Neural cell (in vitro differentiated cells): ENCODE measurements around the gene PCLAF. TPM values are rescaled to one million over a fixed set of nuclear protein-coding genes. Genes with fewer than 3 reads are reported as not detected.
"Not testable (repeated sequence)": the region's sequence is repeated elsewhere in the genome, so short reads cannot be mapped to it uniquely, and the experiment has no call there.

ENCODE experiments used
- H2AFZ ChIP-seq: fragments of 200-600, 300-800 bp; sonication (generic), shearing (Covaris generic); 2 replicates; pipeline ENCODE4 v1.6.0; 2014; ENCODE audit warnings: low read depth, mild to moderate bottlenecking, antibody characterized with exemption, low read length, moderate library complexity
- H3F3A ChIP-seq: fragments of 200-600 bp; shearing (Covaris generic); 2 replicates; pipeline ENCODE4 v1.6.1; 2016; ENCODE audit warnings: mild to moderate bottlenecking, moderate library complexity, mixed read lengths, antibody characterized with exemption, low read length; ENCODE audit not compliant: insufficient read depth, poor library complexity, severe bottlenecking
- H3K27ac ChIP-seq: fragments of 200-600, 300-800 bp; sonication (generic), shearing (Covaris generic); 2 replicates; pipeline ENCODE4 v1.5.1; 2014; ENCODE audit warnings: mild to moderate bottlenecking, low read length, moderate library complexity
- H3K27me3 ChIP-seq: fragments of 300-800, 200-600 bp; sonication (generic), shearing (Covaris generic); 2 replicates; pipeline ENCODE4 v1.6.0; 2014; ENCODE audit warnings: mild to moderate bottlenecking, low read depth, low read length, moderate library complexity; ENCODE audit not compliant: insufficient read depth
- H3K36me3 ChIP-seq: fragments of 300-800, 200-600 bp; sonication (generic), shearing (Covaris generic); 2 replicates; pipeline ENCODE4 v1.5.1; 2014; ENCODE audit warnings: mild to moderate bottlenecking, antibody characterized with exemption, low read length, moderate library complexity; ENCODE audit not compliant: insufficient read depth
- H3K4me2 ChIP-seq: fragments of 300-800, 200-600 bp; sonication (generic), shearing (Covaris generic); 2 replicates; pipeline ENCODE4 v1.6.0; 2014; ENCODE audit warnings: mild to moderate bottlenecking, low read length
- H3K4me3 ChIP-seq: fragments of 300-800, 200-600 bp; sonication (generic), shearing (Covaris generic); 2 replicates; pipeline ENCODE4 v1.5.1; 2014; ENCODE audit warnings: mild to moderate bottlenecking, low read length, moderate library complexity
- H3K79me2 ChIP-seq: fragments of 200-600 bp; shearing (Covaris generic); replicated peaks from 2 replicates; pipeline ENCODE4 v1.6.0; 2014; ENCODE audit warnings: mild to moderate bottlenecking, low read length, moderate library complexity; ENCODE audit not compliant: insufficient read depth
- H3K9ac ChIP-seq: fragments of 300-800, 200-600 bp; sonication (generic), shearing (Covaris generic); 2 replicates; pipeline ENCODE4 v1.6.1; 2016; ENCODE audit warnings: mild to moderate bottlenecking, low read length, mixed read lengths
- H3K9me2 ChIP-seq: fragments of 200-600 bp; shearing (Covaris generic); 2 replicates; pipeline ENCODE4 v1.6.1; 2016; ENCODE audit warnings: mild to moderate bottlenecking, low read length, mixed read lengths; ENCODE audit not compliant: insufficient read depth
- H3K9me3 ChIP-seq: fragments of 200-600, 300-800 bp; sonication (generic), shearing (Covaris generic); 2 replicates; pipeline ENCODE4 v1.6.1; 2016; ENCODE audit warnings: mild to moderate bottlenecking, mixed run types, low read length, moderate library complexity, mixed read lengths
- H4K20me1 ChIP-seq: fragments of 200-600 bp; shearing (Covaris generic); 2 replicates; pipeline ENCODE4 v1.6.1; 2016; ENCODE audit warnings: mild to moderate bottlenecking, mixed run types; ENCODE audit not compliant: insufficient read depth
- EP300 ChIP-seq: fragments of 450-650 bp; conservative IDR thresholded peaks from 2 replicates; pipeline ENCODE4 v1.6.1; 2014; ENCODE audit warnings: antibody characterized with exemption, mild to moderate bottlenecking, moderate library complexity; ENCODE audit not compliant: poor library complexity, severe bottlenecking
- EZH2 ChIP-seq: fragments of 200-600, 300-800 bp; shearing (Covaris generic), sonication (generic); IDR thresholded peaks from 2 replicates; pipeline ENCODE4 v1.6.1; 2014; ENCODE audit warnings: antibody characterized with exemption, low read length, borderline replicate concordance, mild to moderate bottlenecking; ENCODE audit not compliant: insufficient read depth, poor library complexity, severe bottlenecking
- MXI1 ChIP-seq: fragments of 450-650 bp; conservative IDR thresholded peaks from 2 replicates; pipeline ENCODE4 v1.6.1; 2014; ENCODE audit warnings: antibody characterized with exemption, mild to moderate bottlenecking; ENCODE audit not compliant: poor library complexity, severe bottlenecking
- POLR2AphosphoS5 ChIP-seq: IDR thresholded peaks from 2 replicates; pipeline ENCODE4 v1.6.1; 2012
- RAD21 ChIP-seq: fragments of 450-650 bp; conservative IDR thresholded peaks from 2 replicates; pipeline ENCODE4 v1.6.1; 2014; ENCODE audit warnings: antibody characterized with exemption, mild to moderate bottlenecking, moderate library complexity
- SMC3 ChIP-seq: fragments of 450-650 bp; conservative IDR thresholded peaks from 2 replicates; pipeline ENCODE4 v1.6.1; 2014; ENCODE audit warnings: antibody characterized with exemption, mild to moderate bottlenecking, moderate library complexity; ENCODE audit not compliant: poor library complexity
- TAF1 ChIP-seq: IDR thresholded peaks from 2 replicates; pipeline ENCODE4 v1.6.1; 2012; ENCODE audit warnings: low read depth
- polyA plus RNA-seq: library from polyadenylated mRNA; depleted of rRNA; stranded (reverse); fragments of >200 nt; gene quantifications from 2 replicates; pipeline ENCODE4 v1.2.3, GENCODE V29; 2014
- TF ChIP-seq, protein P1 (sequence below): fragments of 450-650 bp; IDR thresholded peaks from 2 replicates; pipeline ENCODE4 v1.5.1; 2014; ENCODE audit warnings: antibody characterized with exemption, mild to moderate bottlenecking, moderate library complexity; ENCODE audit not compliant: poor library complexity, severe bottlenecking
- TF ChIP-seq, protein P2 (sequence below): IDR thresholded peaks from 2 replicates; pipeline ENCODE4 v1.6.1; 2012; ENCODE audit warnings: borderline replicate concordance

Gene PCLAF
- polyA plus RNA-seq, 1 donor from 2014 or later: 10.8 TPM

DNA sequence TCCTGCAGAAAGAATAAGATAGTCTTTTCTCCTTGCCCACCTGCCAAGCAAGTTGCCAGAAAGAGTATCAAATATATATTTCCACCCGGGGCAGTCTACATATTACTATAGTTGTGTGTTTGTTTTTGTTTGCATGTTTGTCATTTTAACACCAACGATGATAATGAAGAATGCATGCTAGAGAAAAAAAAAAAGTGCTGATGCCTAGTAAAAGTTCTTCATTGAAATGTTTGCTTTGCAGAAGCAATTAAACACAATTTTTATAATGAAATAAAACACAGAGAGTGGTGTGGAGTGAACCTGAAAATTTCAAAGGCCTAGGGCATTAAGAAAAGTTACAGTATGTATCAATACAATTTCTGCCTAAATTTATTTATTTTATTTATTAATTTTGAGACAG is 2.5 kb upstream of the PCLAF start:
- Histone ChIP-seq H3K4me2 (no peak overlapping the region), H3K9me3 (no peaks in the 10 kb centered on the region), H3K27me3 (no peaks in the 10 kb centered on the region), H3K36me3 (no peaks in the 10 kb centered on the region), H3K79me2 (peaks cover 17% of the 10 kb centered on the region), H3F3A (no peaks in the 10 kb centered on the region), H2AFZ (no peak overlapping the region), H3K9me2 (no peaks in the 10 kb centered on the region), H4K20me1 (no peaks in the 10 kb centered on the region), H3K4me3 (no peak overlapping the region), H3K27ac (no peak overlapping the region), H3K9ac (no peak overlapping the region)
- TF ChIP-seq, protein P1, sequence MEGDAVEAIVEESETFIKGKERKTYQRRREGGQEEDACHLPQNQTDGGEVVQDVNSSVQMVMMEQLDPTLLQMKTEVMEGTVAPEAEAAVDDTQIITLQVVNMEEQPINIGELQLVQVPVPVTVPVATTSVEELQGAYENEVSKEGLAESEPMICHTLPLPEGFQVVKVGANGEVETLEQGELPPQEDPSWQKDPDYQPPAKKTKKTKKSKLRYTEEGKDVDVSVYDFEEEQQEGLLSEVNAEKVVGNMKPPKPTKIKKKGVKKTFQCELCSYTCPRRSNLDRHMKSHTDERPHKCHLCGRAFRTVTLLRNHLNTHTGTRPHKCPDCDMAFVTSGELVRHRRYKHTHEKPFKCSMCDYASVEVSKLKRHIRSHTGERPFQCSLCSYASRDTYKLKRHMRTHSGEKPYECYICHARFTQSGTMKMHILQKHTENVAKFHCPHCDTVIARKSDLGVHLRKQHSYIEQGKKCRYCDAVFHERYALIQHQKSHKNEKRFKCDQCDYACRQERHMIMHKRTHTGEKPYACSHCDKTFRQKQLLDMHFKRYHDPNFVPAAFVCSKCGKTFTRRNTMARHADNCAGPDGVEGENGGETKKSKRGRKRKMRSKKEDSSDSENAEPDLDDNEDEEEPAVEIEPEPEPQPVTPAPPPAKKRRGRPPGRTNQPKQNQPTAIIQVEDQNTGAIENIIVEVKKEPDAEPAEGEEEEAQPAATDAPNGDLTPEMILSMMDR: no peak
- TF ChIP-seq RAD21: no peak
- TF ChIP-seq, protein P2, sequence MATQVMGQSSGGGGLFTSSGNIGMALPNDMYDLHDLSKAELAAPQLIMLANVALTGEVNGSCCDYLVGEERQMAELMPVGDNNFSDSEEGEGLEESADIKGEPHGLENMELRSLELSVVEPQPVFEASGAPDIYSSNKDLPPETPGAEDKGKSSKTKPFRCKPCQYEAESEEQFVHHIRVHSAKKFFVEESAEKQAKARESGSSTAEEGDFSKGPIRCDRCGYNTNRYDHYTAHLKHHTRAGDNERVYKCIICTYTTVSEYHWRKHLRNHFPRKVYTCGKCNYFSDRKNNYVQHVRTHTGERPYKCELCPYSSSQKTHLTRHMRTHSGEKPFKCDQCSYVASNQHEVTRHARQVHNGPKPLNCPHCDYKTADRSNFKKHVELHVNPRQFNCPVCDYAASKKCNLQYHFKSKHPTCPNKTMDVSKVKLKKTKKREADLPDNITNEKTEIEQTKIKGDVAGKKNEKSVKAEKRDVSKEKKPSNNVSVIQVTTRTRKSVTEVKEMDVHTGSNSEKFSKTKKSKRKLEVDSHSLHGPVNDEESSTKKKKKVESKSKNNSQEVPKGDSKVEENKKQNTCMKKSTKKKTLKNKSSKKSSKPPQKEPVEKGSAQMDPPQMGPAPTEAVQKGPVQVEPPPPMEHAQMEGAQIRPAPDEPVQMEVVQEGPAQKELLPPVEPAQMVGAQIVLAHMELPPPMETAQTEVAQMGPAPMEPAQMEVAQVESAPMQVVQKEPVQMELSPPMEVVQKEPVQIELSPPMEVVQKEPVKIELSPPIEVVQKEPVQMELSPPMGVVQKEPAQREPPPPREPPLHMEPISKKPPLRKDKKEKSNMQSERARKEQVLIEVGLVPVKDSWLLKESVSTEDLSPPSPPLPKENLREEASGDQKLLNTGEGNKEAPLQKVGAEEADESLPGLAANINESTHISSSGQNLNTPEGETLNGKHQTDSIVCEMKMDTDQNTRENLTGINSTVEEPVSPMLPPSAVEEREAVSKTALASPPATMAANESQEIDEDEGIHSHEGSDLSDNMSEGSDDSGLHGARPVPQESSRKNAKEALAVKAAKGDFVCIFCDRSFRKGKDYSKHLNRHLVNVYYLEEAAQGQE: no peak
- no peak for TF ChIP-seq EZH2
- no peak for TF ChIP-seq TAF1
- no peak for TF ChIP-seq MXI1
- no peak for TF ChIP-seq SMC3
- TF ChIP-seq EP300: no peak
- TF ChIP-seq POLR2AphosphoS5: no peak

DNA sequence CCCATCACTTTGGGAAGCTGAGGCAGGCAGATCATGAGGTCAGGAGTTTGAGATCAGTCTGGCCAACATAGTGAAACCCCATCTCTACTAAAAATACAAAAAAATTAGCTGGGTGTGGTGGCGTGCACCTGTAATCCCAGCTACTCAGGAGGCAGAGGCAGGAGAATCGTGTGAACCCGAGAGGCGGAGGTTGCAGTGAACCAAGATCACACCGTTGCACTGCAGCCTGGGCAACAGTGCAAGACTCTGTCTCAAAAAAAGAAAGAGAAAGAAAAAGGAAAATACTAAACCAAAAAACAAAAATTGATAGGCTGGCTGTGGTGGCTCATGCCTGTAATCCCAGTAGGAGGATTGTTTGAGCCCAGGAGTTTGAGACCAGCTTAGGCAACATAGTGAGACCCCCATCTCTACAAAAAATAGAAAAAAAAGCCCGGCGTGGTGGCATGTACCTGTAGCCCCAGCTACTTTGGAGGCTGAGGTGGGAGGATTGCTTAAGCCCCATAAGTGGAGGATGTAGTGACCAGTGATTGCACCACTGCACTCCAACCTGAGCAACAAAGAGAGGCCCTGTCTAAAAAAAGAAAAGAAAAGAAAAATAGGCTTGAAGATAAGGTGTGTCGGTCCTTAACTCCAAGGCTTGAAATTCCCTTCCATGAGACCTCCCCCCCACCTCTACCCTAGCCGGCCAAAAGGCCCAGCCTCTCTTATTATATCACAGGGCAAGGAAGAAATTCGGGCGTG is 941 bp downstream of the PCLAF start:
- not testable (repeated sequence) for H3K9ac ChIP-seq, H3K79me2 ChIP-seq, H3K27ac ChIP-seq, H4K20me1 ChIP-seq, H3K9me2 ChIP-seq, H3F3A ChIP-seq, H3K27me3 ChIP-seq, H3K9me3 ChIP-seq, H3K36me3 ChIP-seq, H2AFZ ChIP-seq
- H3K4me2 ChIP-seq: peak overlapping the region; percentile 61
- H3K4me3 ChIP-seq: peak overlapping the region; percentile 75
